SK-N-MC (cell line): ENCODE data around the gene MEIS3.

Experiments used
- EZH2 ChIP-seq: fragments of 200-600 bp; sonication (generic); IDR thresholded peaks from one replicate; pipeline ENCODE4 v1.6.1; 2017; ENCODE audit warnings: antibody characterized with exemption
- POLR2AphosphoS5 ChIP-seq: IDR thresholded peaks from 2 replicates; pipeline ENCODE4 v1.6.1; 2012; ENCODE audit warnings: mild to moderate bottlenecking, low read depth, low read length, borderline replicate concordance

DNA sequence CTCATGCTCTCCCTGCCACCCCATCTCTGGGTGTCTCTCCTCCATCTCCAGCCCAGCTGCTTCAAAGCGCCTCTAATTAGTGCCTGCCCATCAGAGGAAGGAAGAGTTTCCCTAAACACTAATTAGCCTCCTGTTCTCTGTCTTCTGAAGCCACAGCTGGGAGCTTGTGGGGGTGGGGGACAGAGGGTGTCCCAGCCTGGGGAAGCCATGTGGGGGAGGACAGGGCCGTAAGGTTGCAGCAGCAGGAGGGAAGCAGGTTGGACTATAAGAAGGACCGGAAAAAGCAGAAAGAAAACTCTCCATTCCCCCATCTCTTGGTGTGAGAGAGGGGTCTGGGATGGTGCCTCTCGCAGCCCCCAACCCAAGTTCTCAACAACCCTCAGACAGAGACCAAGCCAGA, 26.2 kb upstream of the MEIS3 start:
- TF ChIP-seq EZH2 = no peak
- no peak for TF ChIP-seq POLR2AphosphoS5
